IMR-90 (cell line): Measurements from ENCODE around the gene IL24.

Experiments used
- BHLHE40 ChIP-seq: fragments of 150-350 bp; IDR thresholded peaks from 2 replicates; pipeline ENCODE4 v1.6.1; 2016; ENCODE audit warnings: mild to moderate bottlenecking, low read depth, low read length
- CHD1 ChIP-seq: IDR thresholded peaks from 2 replicates; pipeline ENCODE4 v1.6.1; 2012; ENCODE audit warnings: low read depth, low read length, improper control_type of control experiment
- FOS ChIP-seq: fragments of 150-350 bp; IDR thresholded peaks from 2 replicates; pipeline ENCODE4 v1.6.1; 2016; ENCODE audit warnings: low read depth, low read length
- MXI1 ChIP-seq: IDR thresholded peaks from 2 replicates; pipeline ENCODE4 v1.6.1; 2012; ENCODE audit warnings: low read depth, mild to moderate bottlenecking, low read length, moderate library complexity, borderline replicate concordance
- NFE2L2 ChIP-seq: fragments of 150-350 bp; IDR thresholded peaks from 2 replicates; pipeline ENCODE4 v1.6.1; 2016; ENCODE audit warnings: low read depth, mild to moderate bottlenecking, low read length
- POLR2A ChIP-seq: IDR thresholded peaks from 2 replicates; pipeline ENCODE4 v1.6.1; 2012; ENCODE audit warnings: mild to moderate bottlenecking, low read depth, low read length
- RAD21 ChIP-seq: IDR thresholded peaks from 2 replicates; pipeline ENCODE4 v1.6.1; 2012; ENCODE audit warnings: low read length, improper control_type of control experiment
- SMC3 ChIP-seq: fragments of 150-350 bp; IDR thresholded peaks from 2 replicates; pipeline ENCODE4 v1.6.1; 2016; ENCODE audit warnings: low read depth, mild to moderate bottlenecking, antibody characterized with exemption, low read length, moderate library complexity
- USF2 ChIP-seq: fragments of 150-350 bp; IDR thresholded peaks from 2 replicates; pipeline ENCODE4 v1.6.1; 2017; ENCODE audit warnings: mild to moderate bottlenecking, antibody characterized with exemption, low read length, low read depth
- TF ChIP-seq, protein P1 (sequence below): conservative IDR thresholded peaks from 2 replicates; pipeline ENCODE4 v1.5.1; 2012; ENCODE audit warnings: mild to moderate bottlenecking, low read depth, low read length, improper control_type of control experiment

DNA sequence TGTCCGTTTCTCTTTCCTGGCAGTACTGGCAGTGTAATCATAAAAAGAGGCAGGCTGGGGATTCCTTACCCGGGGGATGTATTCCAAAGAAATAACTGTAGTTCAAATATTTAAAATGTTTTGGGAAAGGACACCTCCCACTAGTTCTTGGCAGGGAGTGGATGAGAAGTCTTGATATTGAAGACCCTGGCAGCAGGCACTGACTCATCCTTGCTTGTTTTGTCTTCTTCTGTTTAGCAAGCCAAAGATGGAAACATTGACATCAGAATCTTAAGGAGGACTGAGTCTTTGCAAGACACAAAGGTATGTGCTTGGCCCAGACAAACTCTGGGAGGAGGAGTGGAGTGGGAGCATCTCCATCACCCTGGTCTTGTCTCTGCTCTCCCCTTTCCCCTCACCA lies 31.2 kb upstream of the IL24 start:
- TF ChIP-seq USF2 (no peak), CHD1 (no peak), FOS (no peak), BHLHE40 (no peak), POLR2A (no peak), NFE2L2 (no peak), MXI1 (no peak), SMC3 (no peak), RAD21 (no peak)
- TF ChIP-seq, protein P1, sequence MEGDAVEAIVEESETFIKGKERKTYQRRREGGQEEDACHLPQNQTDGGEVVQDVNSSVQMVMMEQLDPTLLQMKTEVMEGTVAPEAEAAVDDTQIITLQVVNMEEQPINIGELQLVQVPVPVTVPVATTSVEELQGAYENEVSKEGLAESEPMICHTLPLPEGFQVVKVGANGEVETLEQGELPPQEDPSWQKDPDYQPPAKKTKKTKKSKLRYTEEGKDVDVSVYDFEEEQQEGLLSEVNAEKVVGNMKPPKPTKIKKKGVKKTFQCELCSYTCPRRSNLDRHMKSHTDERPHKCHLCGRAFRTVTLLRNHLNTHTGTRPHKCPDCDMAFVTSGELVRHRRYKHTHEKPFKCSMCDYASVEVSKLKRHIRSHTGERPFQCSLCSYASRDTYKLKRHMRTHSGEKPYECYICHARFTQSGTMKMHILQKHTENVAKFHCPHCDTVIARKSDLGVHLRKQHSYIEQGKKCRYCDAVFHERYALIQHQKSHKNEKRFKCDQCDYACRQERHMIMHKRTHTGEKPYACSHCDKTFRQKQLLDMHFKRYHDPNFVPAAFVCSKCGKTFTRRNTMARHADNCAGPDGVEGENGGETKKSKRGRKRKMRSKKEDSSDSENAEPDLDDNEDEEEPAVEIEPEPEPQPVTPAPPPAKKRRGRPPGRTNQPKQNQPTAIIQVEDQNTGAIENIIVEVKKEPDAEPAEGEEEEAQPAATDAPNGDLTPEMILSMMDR, result no peak
